CD8-positive, alpha-beta memory T cell (primary cell): ENCODE measurements around the gene CCDC167. TPM values are rescaled to one million over a fixed set of nuclear protein-coding genes. Genes with fewer than 3 reads are reported as not detected.

Experiments
- CTCF ChIA-PET: fragments of 350-600 bp; sonication (Branson Sonifier 250); formaldehyde crosslinking; loops from one replicate; lab custom pipeline; 2021; ENCODE audit warnings: antibody characterized with exemption; lab: Charles Lee
- POLR2A ChIA-PET: fragments of 350-600 bp; sonication (Branson Sonifier 250); formaldehyde crosslinking; loops from one replicate; lab custom pipeline; 2021; ENCODE audit warnings: antibody characterized with exemption; lab: Charles Lee
- DNase-seq, 5 donors: peaks; one replicate each; pipeline versions ENCODE4 v3.0.0 to v3.0.0-alpha.2; 2020 to 2022; ENCODE audit warnings: mixed read lengths in 1 of 5
- H3K27ac ChIP-seq: one replicate; pipeline ENCODE4 v1.7.0; 2013; ENCODE audit warnings: low read depth, mild to moderate bottlenecking, low read length, moderate library complexity
- H3K27me3 ChIP-seq: 2 replicates; pipeline ENCODE4 v1.7.0; 2013; ENCODE audit warnings: low read length, mild to moderate bottlenecking; ENCODE audit not compliant: insufficient read depth, poor library complexity, severe bottlenecking
- H3K36me3 ChIP-seq: 2 replicates; pipeline ENCODE4 v1.7.0; 2013; ENCODE audit warnings: mild to moderate bottlenecking, low read length, moderate library complexity; ENCODE audit not compliant: insufficient read depth
- H3K4me1 ChIP-seq: 2 replicates; pipeline ENCODE4 v1.7.0; 2013; ENCODE audit warnings: mild to moderate bottlenecking, low read length, moderate library complexity; ENCODE audit not compliant: insufficient read depth
- H3K4me3 ChIP-seq: 2 replicates; pipeline ENCODE4 v1.7.0; 2013; ENCODE audit warnings: mild to moderate bottlenecking, low read length
- H3K9me3 ChIP-seq: 2 replicates; pipeline ENCODE4 v1.7.0; 2013; ENCODE audit warnings: mild to moderate bottlenecking, low read length
- H3K27ac Mint-ChIP-seq, 8 donors: one replicate each; pipeline ENCODE4 v1.8.0; 2020 to 2021; ENCODE audit warnings: mixed read lengths in 8 of 8, mild to moderate bottlenecking in 6 of 8, inconsistent platforms in 3 of 8, moderate library complexity in 3 of 8
- H3K27me3 Mint-ChIP-seq, 2 donors: one replicate each; pipeline ENCODE4 v1.8.0; 2020 to 2021; ENCODE audit warnings: mixed read lengths in 2 of 2, mild to moderate bottlenecking in 1 of 2, moderate library complexity in 1 of 2
- H3K36me3 Mint-ChIP-seq, 3 donors: one replicate each; pipeline ENCODE4 v1.8.0; 2020 to 2021; ENCODE audit warnings: mixed read lengths in 3 of 3, inconsistent platforms in 1 of 3, mild to moderate bottlenecking in 1 of 3
- H3K4me1 Mint-ChIP-seq, 3 donors: one replicate each; pipeline ENCODE4 v1.8.0; 2020 to 2021; ENCODE audit warnings: mixed read lengths in 3 of 3, inconsistent platforms in 1 of 3, mild to moderate bottlenecking in 1 of 3
- H3K4me3 Mint-ChIP-seq, 7 donors: one replicate each; pipeline ENCODE4 v1.8.0; 2020 to 2021; ENCODE audit warnings: mixed read lengths in 7 of 7, mild to moderate bottlenecking in 6 of 7, moderate library complexity in 4 of 7, inconsistent platforms in 2 of 7
- H3K9me3 Mint-ChIP-seq, 5 donors: one replicate each; pipeline ENCODE4 v1.8.0; 2020 to 2022; ENCODE audit warnings: mixed read lengths in 5 of 5, mild to moderate bottlenecking in 3 of 5, moderate library complexity in 2 of 5, inconsistent platforms in 1 of 5
- polyA plus RNA-seq: library from polyadenylated mRNA; unstranded; fragments of 300-500 nt; fragmentation: Illumina TruSeq; gene quantifications from one replicate; pipeline ENCODE4 v1.2.3, GENCODE V29; 2021
- total RNA-seq, 2 experiments: library from RNA; stranded (reverse); gene quantifications; one replicate each; pipeline ENCODE4 v1.2.3, GENCODE V29; 2021

The CCDC167 gene
- total and polyA plus RNA-seq, 3 experiments from 2014 or later = 79.5 to 181 (median 86.3) TPM

GRCh38 chr6:37492991-37493660 lies 6.6 kb downstream of the CCDC167 start:
- Histone ChIP-seq H3K27me3 (no peaks in the 10 kb centered on the region), H3K9me3 (no peaks in the 10 kb centered on the region), H3K4me3 (no peak overlapping the region), H3K27ac (no peak overlapping the region), H3K36me3 (no peaks in the 10 kb centered on the region), H3K4me1 (peaks cover 55% of the 10 kb centered on the region)
- no peaks in the 10 kb centered on the region for H3K27me3 Mint-ChIP-seq
- H3K4me3 Mint-ChIP-seq = peak overlapping the region in 3 of 7 donors; percentile 36 to 45 (median 39)
- DNase-seq = peak in 1 of 5 donors; percentile 44
- peak overlapping the region in 7 of 8 donors; percentile 90 to 99 (median 96) for H3K27ac Mint-ChIP-seq
- H3K9me3 Mint-ChIP-seq = no peaks in the 10 kb centered on the region
- peaks cover 0 to 15% (median 7%) of the 10 kb centered on the region in 3 donors for H3K36me3 Mint-ChIP-seq
- ChIA-PET POLR2A (interaction anchor here (1.9 kb wide), 1 partner anchor 10 kb away, joined by 8 read pairs; no protein-coding TSS in a partner anchor), CTCF (interaction anchor here (1.1 to 3.6 kb wide), 3 partner anchors 10 to 212 kb away, joined by 3 to 21 read pairs (median 5); no protein-coding TSS in a partner anchor)
- H3K4me1 Mint-ChIP-seq = peaks cover 76 to 95% (median 95%) of the 10 kb centered on the region in 3 donors

- Histone ChIP-seq H3K27ac (no peak overlapping the region), H3K4me1 (peaks cover 52% of the 10 kb centered on the region), H3K36me3 (no peaks in the 10 kb centered on the region), H3K27me3 (no peaks in the 10 kb centered on the region), H3K9me3 (no peaks in the 10 kb centered on the region), H3K4me3 (no peak overlapping the region)
- DNase-seq = peak in 1 of 5 donors; percentile 14
- ChIA-PET CTCF (interaction anchor here (0.7 to 3.6 kb wide), 13 partner anchors 10 to 213 kb away, joined by 3 to 29 read pairs (median 5); no protein-coding TSS in a partner anchor), POLR2A (interaction anchor here (1.9 to 2.4 kb wide), 2 partner anchors 11 to 25 kb away, joined by 8 to 14 read pairs; no protein-coding TSS in a partner anchor)
- Mint-ChIP-seq H3K27me3 (no peaks in the 10 kb centered on the region), H3K27ac (peak overlapping the region; percentile 90 to 99 (median 96)), H3K4me3 (peak overlapping the region in 6 of 7 donors; percentile 36 to 65 (median 54)), H3K4me1 (peaks cover 74 to 93% (median 93%) of the 10 kb centered on the region in 3 donors), H3K36me3 (peaks cover 0 to 18% (median 7%) of the 10 kb centered on the region in 3 donors), H3K9me3 (no peaks in the 10 kb centered on the region)
Measured at GRCh38 chr6:37492236-37492972, 7.3 kb downstream of the CCDC167 start.

- H3K9me3 Mint-ChIP-seq = no peaks in the 10 kb centered on the region
- peak in 2 of 5 donors; percentile 14 to 46 for DNase-seq
- Histone ChIP-seq H3K4me3 (no peak overlapping the region), H3K36me3 (no peaks in the 10 kb centered on the region), H3K27ac (no peak overlapping the region), H3K4me1 (peaks cover 48% of the 10 kb centered on the region), H3K9me3 (no peaks in the 10 kb centered on the region), H3K27me3 (no peaks in the 10 kb centered on the region)
- peak overlapping the region; percentile 90 to 99 (median 96) for H3K27ac Mint-ChIP-seq
- CTCF ChIA-PET = interaction anchor here (0.7 to 3.6 kb wide), 15 partner anchors 11 to 213 kb away, joined by 3 to 29 read pairs (median 5); partner anchors contain the start of gene CMTR1
- H3K4me3 Mint-ChIP-seq = peak overlapping the region in 6 of 7 donors; percentile 36 to 65 (median 54)
- peaks cover 71 to 93% (median 87%) of the 10 kb centered on the region in 3 donors for H3K4me1 Mint-ChIP-seq
- H3K27me3 Mint-ChIP-seq = no peaks in the 10 kb centered on the region
- peaks cover 0 to 20% (median 7%) of the 10 kb centered on the region in 3 donors for H3K36me3 Mint-ChIP-seq
- POLR2A ChIA-PET = interaction anchor here (1.9 to 2.4 kb wide), 2 partner anchors 11 to 25 kb away, joined by 8 to 14 read pairs; no protein-coding TSS in a partner anchor
Measured at GRCh38 chr6:37491830-37492208, 7.9 kb downstream of the CCDC167 start.

- Histone ChIP-seq H3K4me3 (no peak overlapping the region), H3K27ac (no peak overlapping the region), H3K36me3 (no peaks in the 10 kb centered on the region), H3K27me3 (no peaks in the 10 kb centered on the region), H3K4me1 (peaks cover 44% of the 10 kb centered on the region), H3K9me3 (no peaks in the 10 kb centered on the region)
- H3K36me3 Mint-ChIP-seq = peaks cover 0 to 20% (median 7%) of the 10 kb centered on the region in 3 donors
- H3K4me1 Mint-ChIP-seq = peaks cover 72 to 91% (median 82%) of the 10 kb centered on the region in 3 donors
- H3K9me3 Mint-ChIP-seq = no peaks in the 10 kb centered on the region
- ChIA-PET CTCF (interaction anchor here (0.9 to 3.6 kb wide), 16 partner anchors 12 to 201 kb away, joined by 3 to 29 read pairs (median 5); partner anchors contain the start of gene CMTR1), POLR2A (interaction anchor here (1.9 to 2.4 kb wide), 2 partner anchors 12 to 26 kb away, joined by 8 to 14 read pairs; no protein-coding TSS in a partner anchor)
- no peaks in the 10 kb centered on the region for H3K27me3 Mint-ChIP-seq
- peak overlapping the region; percentile 90 to 99 (median 96) for H3K27ac Mint-ChIP-seq
- peak in 2 of 5 donors; percentile 11 to 47 for DNase-seq
- peak overlapping the region in 6 of 7 donors; percentile 29 to 65 (median 54) for H3K4me3 Mint-ChIP-seq
Measured at GRCh38 chr6:37491171-37491829, 8.4 kb downstream of the CCDC167 start.

GRCh38 chr6:37490536-37491170 lies 9.0 kb downstream of the CCDC167 start:
- Histone ChIP-seq H3K27ac (peak overlapping the region; percentile 52), H3K4me3 (no peak overlapping the region), H3K4me1 (peaks cover 44% of the 10 kb centered on the region), H3K27me3 (no peaks in the 10 kb centered on the region), H3K36me3 (no peaks in the 10 kb centered on the region), H3K9me3 (no peaks in the 10 kb centered on the region)
- ChIA-PET CTCF (interaction anchor here (0.7 to 3.6 kb wide), 11 partner anchors 12 to 201 kb away, joined by 3 to 29 read pairs (median 5); partner anchors contain the start of gene CMTR1), POLR2A (interaction anchor here (2.4 kb wide), 1 partner anchor 26 kb away, joined by 14 read pairs; no protein-coding TSS in a partner anchor)
- Mint-ChIP-seq H3K9me3 (no peaks in the 10 kb centered on the region), H3K27me3 (no peaks in the 10 kb centered on the region), H3K27ac (peak overlapping the region; percentile 92 to 99 (median 96)), H3K36me3 (peaks cover 0 to 25% (median 5%) of the 10 kb centered on the region in 3 donors), H3K4me3 (peak overlapping the region in 6 of 7 donors; percentile 28 to 71 (median 60)), H3K4me1 (peaks cover 76 to 91% (median 85%) of the 10 kb centered on the region in 3 donors)
- peak in 1 of 5 donors; percentile 30 for DNase-seq

- no peaks in the 10 kb centered on the region for H3K27me3 ChIP-seq
- no peaks in the 10 kb centered on the region for H3K36me3 ChIP-seq
- Mint-ChIP-seq H3K27me3 (no peaks in the 10 kb centered on the region), H3K4me1 (peaks cover 72 to 87% (median 79%) of the 10 kb centered on the region in 3 donors), H3K27ac (peak overlapping the region; percentile 92 to 99 (median 96)), H3K36me3 (peaks cover 0 to 27% (median 5%) of the 10 kb centered on the region in 3 donors), H3K4me3 (peak overlapping the region; percentile 11 to 86 (median 65)), H3K9me3 (no peaks in the 10 kb centered on the region)
- POLR2A ChIA-PET = no interaction called here
- H3K27ac ChIP-seq = peak overlapping the region; percentile 52
- DNase-seq = peak in 4 of 5 donors; percentile 18 to 71 (median 46)
- H3K4me1 ChIP-seq = peaks cover 44% of the 10 kb centered on the region
- H3K9me3 ChIP-seq = no peaks in the 10 kb centered on the region
- no peak overlapping the region for H3K4me3 ChIP-seq
- CTCF ChIA-PET = interaction anchor here (0.6 to 3.6 kb wide), 9 partner anchors 13 to 76 kb away, joined by 3 to 21 read pairs (median 4); partner anchors contain the start of gene CMTR1
Measured at GRCh38 chr6:37489697-37490336, 9.9 kb downstream of the CCDC167 start.
